GM19023 (cell line): ENCODE measurements around the gene GNG3.
"Not testable (repeated sequence)": the region's sequence is repeated elsewhere in the genome, so short reads cannot be mapped to it uniquely, and the experiment has no call there.

ENCODE experiments used
- ATAC-seq: cut with Tn5 transposase; IDR thresholded peaks from one replicate; pipeline ENCODE4 v1.9.1; 2021; ENCODE audit warnings: mild to moderate bottlenecking, moderate library complexity; ENCODE audit not compliant: unreplicated experiment

GNG3 gene

GRCh38 chr11:62716206-62716605, 8.7 kb downstream of the GNG3 start:
- no peak for ATAC-seq

DNA sequence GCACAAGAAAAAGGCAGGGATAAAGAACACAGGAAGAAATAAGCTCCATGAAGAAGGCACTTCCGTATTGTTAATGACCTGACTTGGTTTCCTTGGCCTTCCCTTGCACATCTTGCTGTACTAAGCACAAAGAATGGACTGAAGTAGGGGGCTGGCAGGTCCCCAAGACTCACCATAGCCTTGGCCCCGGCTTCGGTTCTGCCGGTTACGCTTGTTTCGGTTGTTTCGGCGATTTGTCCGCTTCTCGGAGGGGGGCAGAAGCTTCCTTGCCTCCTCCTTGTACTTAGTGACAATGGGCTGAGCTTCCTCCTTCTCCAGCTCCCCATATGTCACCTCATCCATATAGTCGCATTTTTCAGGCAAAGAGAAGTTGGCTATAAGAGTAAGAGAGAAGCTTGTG, 9.3 kb downstream of the GNG3 start:
- ATAC-seq, result no peak

- no peak for ATAC-seq
Measured at GRCh38 chr11:62719302-62719978, 12.0 kb downstream of the GNG3 start.

DNA sequence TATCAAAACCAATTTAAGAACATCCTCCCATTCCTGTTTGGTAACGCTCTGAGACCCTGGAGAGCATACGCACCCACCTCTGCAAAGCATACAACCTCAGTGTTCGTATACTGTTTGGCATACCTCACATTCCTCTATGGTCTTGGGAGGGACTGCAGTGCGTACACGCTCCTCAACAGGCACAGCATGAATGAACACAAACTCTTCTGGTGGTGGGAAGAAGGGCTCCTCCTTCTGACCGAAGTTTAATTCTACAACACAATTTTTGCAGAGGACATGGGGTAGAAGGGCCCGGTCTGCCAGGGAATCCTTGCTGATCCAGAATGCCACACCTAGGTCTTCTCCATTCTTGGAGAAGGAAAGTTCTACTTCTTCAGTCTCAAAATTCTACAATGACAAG, 14.5 kb downstream of the GNG3 start:
- no peak for ATAC-seq

- ATAC-seq, result no peak
Measured at GRCh38 chr11:62724171-62724570, 16.7 kb downstream of the GNG3 start.

GRCh38 chr11:62725646-62726045, 18.2 kb downstream of the GNG3 start:
- ATAC-seq, result no peak

GRCh38 chr11:62726156-62726914, 18.9 kb downstream of the GNG3 start:
- no peak for ATAC-seq

GRCh38 chr11:62726915-62727164, 19.4 kb downstream of the GNG3 start:
- ATAC-seq, result no peak

DNA sequence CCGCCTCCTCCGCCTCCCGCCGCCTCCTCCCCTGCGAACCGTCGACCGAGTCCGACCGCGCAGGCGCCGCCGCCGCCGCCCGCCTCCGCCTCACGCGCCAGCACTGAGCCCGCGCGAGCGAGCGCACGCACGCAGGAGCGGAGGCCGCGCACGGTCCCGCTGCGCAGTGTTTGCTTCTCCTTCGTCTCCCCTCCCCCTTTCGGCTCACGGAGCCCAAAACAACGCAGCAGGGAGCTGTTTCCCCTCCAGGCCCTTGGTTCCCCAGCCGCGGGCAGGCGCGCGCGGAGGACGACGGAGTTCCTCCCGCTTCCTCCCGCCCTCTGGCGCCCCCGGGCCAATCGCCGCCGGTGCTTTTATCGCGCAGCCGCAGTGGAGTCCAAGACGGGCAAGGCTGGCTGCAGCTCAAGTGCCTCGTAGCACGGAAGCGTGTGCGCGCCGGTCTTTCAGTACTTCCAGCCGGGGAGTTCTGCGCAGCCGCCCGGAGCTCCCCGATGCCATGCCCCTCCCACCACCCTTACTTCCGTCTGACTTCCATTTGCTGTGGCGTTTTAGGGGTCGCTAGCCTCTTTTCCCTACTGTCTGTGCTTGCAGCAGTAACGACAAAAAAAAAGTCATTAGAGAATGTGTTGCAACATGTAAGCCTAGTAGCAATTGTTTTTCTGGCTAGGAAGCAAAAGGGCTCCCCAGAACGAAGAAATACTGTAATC, 19.8 kb downstream of the GNG3 start, which contains the start of gene HNRNPUL2:
Gene HNRNPUL2, minus strand, starts transcription at position 293 of the 707 bp plus-strand sequence. CDS start 301 bp downstream, outside the sequence.
- peak; percentile 74 for ATAC-seq

DNA sequence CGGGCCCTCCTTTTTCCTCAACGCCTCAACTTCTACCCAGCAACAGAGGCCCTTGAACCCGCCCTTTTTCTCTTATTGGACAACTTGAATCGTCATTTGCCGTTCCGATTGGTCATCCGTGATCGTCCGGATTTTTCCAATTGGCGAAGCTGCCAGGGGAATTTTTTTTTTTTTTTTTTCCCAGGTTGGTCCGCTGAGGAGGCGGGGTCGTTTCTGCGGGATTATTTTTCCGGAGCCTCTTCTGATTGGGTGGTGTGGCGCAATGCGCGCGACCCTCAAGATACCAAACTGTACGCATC, 20.3 kb downstream of the GNG3 start:
- ATAC-seq, result peak; percentile 49

- peak; percentile 16 for ATAC-seq
Measured at GRCh38 chr11:62728171-62728988, 20.9 kb downstream of the GNG3 start, which contains the start of gene TTC9C. TTC9C (plus strand) TSS chr11:62728486; CDS start chr11:62728849, 363 bp downstream.

GRCh38 chr11:62730076-62730475, 22.6 kb downstream of the GNG3 start:
- ATAC-seq, result not testable (repeated sequence)

DNA sequence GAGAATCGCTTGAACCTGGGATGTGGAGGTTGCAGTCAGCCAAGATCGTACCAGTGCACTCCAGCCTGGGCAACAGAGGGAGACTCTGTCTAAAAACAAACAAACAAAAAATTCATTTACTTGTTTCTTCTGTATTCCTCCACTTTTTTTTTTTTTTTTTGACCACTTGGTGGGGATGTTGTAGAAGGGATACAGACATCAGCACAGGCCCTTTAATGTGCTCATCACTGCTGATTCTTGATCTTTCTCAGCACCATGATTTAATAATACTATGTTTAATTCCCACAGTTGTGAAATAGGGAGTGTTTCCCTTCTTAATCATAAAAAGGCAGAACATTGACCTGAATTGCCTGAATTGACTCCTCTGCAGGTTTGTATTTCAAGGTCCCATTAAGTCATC, 25.4 kb downstream of the GNG3 start:
- ATAC-seq, result no peak

DNA sequence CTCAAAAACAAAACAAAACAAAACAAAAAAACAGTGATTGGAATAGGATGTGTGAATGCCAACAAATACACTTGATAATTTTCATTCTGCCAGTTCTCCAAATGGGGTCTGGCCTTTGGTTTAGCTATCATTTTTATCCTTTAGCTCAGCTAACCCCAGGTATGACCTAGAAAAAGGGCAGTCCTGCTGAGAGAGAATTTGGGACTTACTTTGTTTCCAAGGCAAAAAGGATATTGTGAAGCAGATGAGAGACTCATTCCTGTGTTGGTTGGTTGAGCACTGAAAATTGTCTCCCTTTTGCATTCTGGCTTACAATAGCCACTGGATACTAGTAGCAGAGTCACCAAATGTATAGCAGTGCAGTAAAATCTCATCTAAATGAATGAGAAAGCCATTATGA, 29.7 kb downstream of the GNG3 start:
- ATAC-seq, result no peak

DNA sequence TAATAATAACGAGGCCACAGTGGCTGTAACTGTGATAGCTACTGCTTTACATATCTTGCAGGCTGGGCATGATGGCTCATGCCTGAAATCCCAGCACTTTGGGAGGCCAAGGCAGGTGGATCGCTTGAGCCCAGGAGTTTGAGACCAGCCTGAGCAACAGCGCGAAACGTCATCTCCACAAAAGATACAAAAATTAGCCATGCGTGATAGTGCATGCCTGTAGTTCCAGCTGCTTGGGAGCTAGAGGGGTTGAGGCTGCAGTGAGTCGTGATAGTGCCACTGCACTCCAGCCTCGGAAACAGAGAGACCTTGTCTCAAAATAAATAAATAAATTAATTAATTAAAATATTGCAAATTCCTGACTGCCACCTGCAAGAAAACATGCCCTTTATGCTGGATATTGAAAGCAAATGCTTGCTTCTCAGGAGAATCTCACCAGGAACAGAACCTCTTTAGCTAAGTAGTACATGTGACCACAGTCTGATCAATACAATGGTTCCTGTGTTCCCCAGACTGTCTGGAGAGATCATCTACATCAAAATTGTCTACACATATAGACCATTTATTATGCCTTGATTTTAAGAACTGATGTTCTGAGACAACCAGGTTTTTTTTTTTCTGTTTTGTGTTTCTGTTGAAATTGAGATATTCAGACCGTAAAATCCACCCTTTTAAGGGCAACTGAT, 40.1 kb downstream of the GNG3 start:
- no peak for ATAC-seq

DNA sequence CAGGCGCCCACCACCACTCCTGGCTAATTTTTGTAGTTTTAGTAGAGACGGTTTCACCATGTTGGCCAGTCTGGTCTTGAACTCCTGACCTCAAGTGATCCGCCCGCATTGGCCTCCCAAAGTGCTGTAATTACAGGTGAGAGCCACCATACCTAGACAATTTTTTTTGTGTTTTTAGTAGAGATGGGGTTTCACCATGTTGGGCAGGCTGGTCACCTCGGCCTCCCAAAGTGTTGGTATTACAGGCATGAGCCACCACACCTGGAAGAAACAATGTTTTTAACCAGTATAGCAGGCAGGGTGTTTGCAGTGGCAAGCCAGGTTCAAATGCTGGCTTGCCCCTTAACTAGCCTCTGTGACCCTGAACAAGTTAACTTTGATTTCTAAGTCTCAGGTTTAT, 42.5 kb downstream of the GNG3 start:
- ATAC-seq, result not testable (repeated sequence)

GRCh38 chr11:62752177-62752785, 44.8 kb downstream of the GNG3 start:
- no peak for ATAC-seq

- ATAC-seq, result no peak
Measured at GRCh38 chr11:62752994-62753735, 45.7 kb downstream of the GNG3 start.

DNA sequence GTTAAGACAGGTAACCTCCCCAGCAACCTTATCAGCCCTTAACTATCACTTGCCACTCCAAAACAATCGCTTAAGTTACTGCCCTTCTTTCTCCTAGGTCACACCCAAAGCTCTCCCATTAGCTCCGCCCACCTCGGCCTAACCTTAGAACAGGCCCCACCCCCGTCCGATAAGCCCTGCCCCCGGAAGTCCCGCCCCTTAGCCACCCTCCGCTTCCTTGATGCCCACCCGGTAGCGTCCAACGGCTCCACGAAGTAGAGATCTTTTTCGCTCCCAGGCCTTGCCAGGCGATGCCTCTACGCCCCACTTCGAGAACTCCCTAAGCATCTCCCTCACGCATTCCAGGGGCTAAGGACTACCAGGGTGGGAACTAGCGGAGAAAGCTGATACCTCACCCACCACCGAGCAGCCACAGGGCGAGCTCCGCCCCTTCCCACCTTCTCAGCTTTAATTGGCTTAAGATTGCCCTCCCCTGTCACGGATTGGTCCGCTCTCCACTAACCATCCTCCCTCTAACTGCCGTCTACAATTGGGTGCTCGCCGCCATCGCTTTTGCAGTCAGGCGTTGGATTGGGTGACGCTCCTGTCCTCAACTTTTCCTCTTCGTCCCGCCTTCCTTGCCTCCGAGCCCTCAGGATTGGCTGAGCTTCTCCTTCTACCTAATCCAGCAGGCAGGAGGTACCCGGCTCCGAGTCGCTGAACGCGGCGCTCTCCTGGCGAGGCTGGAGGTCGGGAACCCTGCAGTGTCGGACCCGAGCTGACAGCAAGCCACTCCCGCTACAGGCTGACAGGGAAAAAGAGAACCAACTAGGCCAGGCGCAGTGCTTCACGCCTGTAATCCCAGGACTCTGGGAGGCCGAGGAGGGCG, 46.5 kb downstream of the GNG3 start, which contains the start of gene ZBTB3:
Gene ZBTB3, minus strand, starts transcription at position 425 of the 868 bp plus-strand sequence. CDS start 496 bp downstream, outside the sequence.
- ATAC-seq, result peak; percentile 96
